GM12878 (cell line): ENCODE measurements around the gene ATXN7L3B. TPM values are rescaled to one million over a fixed set of nuclear protein-coding genes. Genes with fewer than 3 reads are reported as not detected.

Source experiments
- ATAC-seq: fragments of 200-7000 bp; cut with Tn5 transposase; 3 replicates; pipeline ENCODE4 v1.9.1; 2020; ENCODE audit warnings: mild to moderate bottlenecking, moderate library complexity
- BruUV-seq: library from RNA; stranded (reverse); fragments of 400-500 nt; replicated peaks from 2 replicates; lab custom pipeline; 2021; lab: Mats Ljungman, UMichigan
- CTCF ChIA-PET: fragments of 300-600 bp; sonication (Branson Sonifier 250); formaldehyde crosslinking; extraction: SDS; loops from one replicate; lab custom pipeline; 2021; ENCODE audit warnings: inconsistent platforms; lab: Yijun Ruan, JAX
- POLR2A ChIA-PET: fragments of 350-600 bp; formaldehyde crosslinking; extraction: SDS; loops from one replicate; lab custom pipeline; 2021; ENCODE audit warnings: inconsistent platforms; lab: Charles Lee
- RAD21 ChIA-PET: fragments of 300-600 bp; sonication (Branson Sonifier 250); formaldehyde crosslinking; loops from one replicate; lab custom pipeline; 2023; ENCODE audit warnings: antibody characterized with exemption; ENCODE audit not compliant: unreplicated experiment; lab: Charles Lee
- SMC1A ChIA-PET: fragments of 300-600 bp; sonication (Branson Sonifier 250); formaldehyde crosslinking; loops from one replicate; lab custom pipeline; 2023; ENCODE audit not compliant: unreplicated experiment, uncharacterized antibody; lab: Charles Lee
- DNase-seq: peaks from one replicate; pipeline ENCODE4 v3.0.0-alpha.2; 2011; ENCODE audit warnings: low read depth, low spot score
- FAIRE-seq: peaks from 3 replicates; lab custom pipeline; 2011; peaks lifted over from hg19 to GRCh38; lab: Jason Lieb, UNC
- H2AFZ ChIP-seq: 2 replicates; pipeline ENCODE4 v1.6.0; 2011; ENCODE audit warnings: low read depth, low read length, control low read depth; ENCODE audit not compliant: control insufficient read depth
- H3K27ac ChIP-seq: 2 replicates; pipeline ENCODE4 v1.5.1; 2011; ENCODE audit warnings: control low read depth; ENCODE audit not compliant: control insufficient read depth, insufficient read depth
- H3K27me3 ChIP-seq, 2 experiments: replicated peaks in 1 of 2; 2 replicates each; pipeline versions ENCODE4 v1.6.0 to v1.6.1; 2011; ENCODE audit warnings: low read length in 1 of 2; ENCODE audit not compliant: control insufficient read depth in 2 of 2, insufficient read depth in 2 of 2
- H3K36me3 ChIP-seq, 2 experiments: 2 replicates each; pipeline ENCODE4 v1.5.1; 2011; ENCODE audit warnings: low read length in 1 of 2; ENCODE audit not compliant: control insufficient read depth in 2 of 2, insufficient read depth in 2 of 2
- H3K4me1 ChIP-seq: 2 replicates; pipeline ENCODE4 v1.6.1; 2011; ENCODE audit warnings: mild to moderate bottlenecking, low read length, moderate library complexity, mixed read lengths; ENCODE audit not compliant: control insufficient read depth, insufficient read depth
- H3K4me2 ChIP-seq: 2 replicates; pipeline ENCODE4 v1.6.0; 2011; ENCODE audit warnings: control low read depth; ENCODE audit not compliant: control insufficient read depth, insufficient read depth
- H3K4me3 ChIP-seq: fragments of 200-600 bp; sonication (generic); 2 replicates; pipeline ENCODE4 v1.5.1; 2016
- H3K79me2 ChIP-seq: 2 replicates; pipeline ENCODE4 v1.6.0; 2011; ENCODE audit warnings: low read length; ENCODE audit not compliant: control insufficient read depth, insufficient read depth
- H3K9ac ChIP-seq: 2 replicates; pipeline ENCODE4 v1.8.0; 2011; ENCODE audit warnings: low read length, control low read depth, mixed read lengths; ENCODE audit not compliant: control insufficient read depth, insufficient read depth
- H3K9me3 ChIP-seq: replicated peaks from 3 replicates; pipeline ENCODE4 v1.5.1; 2011; ENCODE audit warnings: mild to moderate bottlenecking, low read length; ENCODE audit not compliant: control insufficient read depth, insufficient read depth
- H4K20me1 ChIP-seq: 2 replicates; pipeline ENCODE4 v1.6.0; 2011; ENCODE audit not compliant: control insufficient read depth, insufficient read depth
- BCL3 ChIP-seq: IDR thresholded peaks from 2 replicates; pipeline ENCODE4 v1.6.1; 2011; ENCODE audit warnings: borderline replicate concordance, low read depth, mild to moderate bottlenecking, moderate library complexity, low read length; ENCODE audit not compliant: insufficient read depth, poor library complexity, severe bottlenecking
- CEBPB ChIP-seq, 2 experiments: fragments of 150-350 bp in 1 of 2; IDR thresholded peaks; 2 replicates each; pipeline ENCODE4 v1.6.1; 2012 to 2014; ENCODE audit warnings: low read depth in 2 of 2, low read length in 2 of 2, borderline replicate concordance in 1 of 2, inconsistent platforms in 1 of 2
- E2F4 ChIP-seq: IDR thresholded peaks from 2 replicates; pipeline ENCODE4 v1.6.1; 2012; ENCODE audit warnings: low read depth, low read length, improper control_type of control experiment
- E4F1 ChIP-seq: fragments of 450-650 bp; IDR thresholded peaks from 2 replicates; pipeline ENCODE4 v1.6.1; 2018; ENCODE audit warnings: borderline replicate concordance, mild to moderate bottlenecking; ENCODE audit not compliant: partially characterized antibody
- GATAD2B ChIP-seq: fragments of 450-650 bp; conservative IDR thresholded peaks from 2 replicates; pipeline ENCODE4 v1.6.1; 2017; ENCODE audit warnings: low read depth, mild to moderate bottlenecking, moderate library complexity
- HDAC2 ChIP-seq: fragments of 200-600 bp; sonication (generic); IDR thresholded peaks from 2 replicates; pipeline ENCODE4 v1.6.1; 2017
- IRF4 ChIP-seq: IDR thresholded peaks from 2 replicates; pipeline ENCODE4 v1.6.1; 2011; ENCODE audit warnings: low read depth, low read length
- KLF5 ChIP-seq: fragments of 450-650 bp; IDR thresholded peaks from 2 replicates; pipeline ENCODE4 v1.6.1; 2014; ENCODE audit warnings: mild to moderate bottlenecking; ENCODE audit not compliant: partially characterized antibody
- NFYB ChIP-seq: IDR thresholded peaks from 2 replicates; pipeline ENCODE4 v1.6.1; 2011; ENCODE audit warnings: low read depth, mild to moderate bottlenecking, low read length, improper control_type of control experiment, moderate library complexity; ENCODE audit not compliant: insufficient read depth
- PAX8 ChIP-seq: fragments of 450-650 bp; IDR thresholded peaks from 2 replicates; pipeline ENCODE4 v1.6.1; 2017; ENCODE audit warnings: mild to moderate bottlenecking, moderate library complexity
- RAD21 ChIP-seq: IDR thresholded peaks from 2 replicates; pipeline ENCODE4 v1.6.1; 2011; ENCODE audit warnings: mild to moderate bottlenecking, low read depth, low read length, moderate library complexity; ENCODE audit not compliant: insufficient read depth
- SMAD1 ChIP-seq: fragments of 450-650 bp; IDR thresholded peaks from 2 replicates; pipeline ENCODE4 v1.6.1; 2018; ENCODE audit warnings: mild to moderate bottlenecking, low read depth; ENCODE audit not compliant: partially characterized antibody
- SUPT20H ChIP-seq: IDR thresholded peaks from 2 replicates; pipeline ENCODE4 v1.6.1; 2011; ENCODE audit warnings: low read depth, mild to moderate bottlenecking, low read length, moderate library complexity, borderline replicate concordance; ENCODE audit not compliant: control insufficient read depth
- ZNF217 ChIP-seq: fragments of 450-650 bp; IDR thresholded peaks from 2 replicates; pipeline ENCODE4 v1.6.1; 2017; ENCODE audit warnings: antibody characterized with exemption, mild to moderate bottlenecking
- WGBS: methylation state at CpG from one replicate; pipeline ENCODE4 v1.1.6; 2016; ENCODE audit warnings: low lambda C conversion rate; ENCODE audit not compliant: insufficient replicate concordance, insufficient coverage; ENCODE audit errors: missing lambda C conversion rate; 5-methylcytosine and 5-hydroxymethylcytosine counted together
- in situ Hi-C: fragments of 300-500 bp; cut with MboI; formaldehyde crosslinking; loops from 9 replicates; pipeline ENCODE4 v1.14.3; 2018; ENCODE audit warnings: mixed read lengths
- intact Hi-C: fragments of 100-400 bp; cut with micrococcal nuclease; formaldehyde crosslinking; loops from one replicate; pipeline ENCODE4 v1.14.2; 2022; ENCODE audit not compliant: unreplicated experiment
- polyA plus RNA-seq, 11 experiments: library from polyadenylated mRNA; depleted of rRNA in 4 of 11; unstranded in 6 of 11; stranded (reverse) in 5 of 11; fragments of >200 nt; fragmentation: Nextera tagmentation in 4 of 11; fragmentation: Illumina TruSeq in 1 of 11; extraction: Ambion mirVana in 4 of 11; extraction: Trizol in 1 of 11; gene quantifications; 1 replicate in 1 of 11; 2 replicates in 10 of 11; pipeline versions ENCODE4 v1.2.1 to v1.2.3, GENCODE V29; 2011 to 2016; ENCODE audit warnings: inconsistent platforms in 2 of 11, missing spikeins in 2 of 11, low read depth in 1 of 11
- total RNA-seq, 4 experiments: library from RNA; depleted of rRNA in 3 of 4; stranded (reverse); fragments of >200 nt in 3 of 4; fragmentation: Illumina TruSeq in 1 of 4; extraction: Trizol in 1 of 4; gene quantifications; 2 replicates each; pipeline versions ENCODE4 v1.2.1 to v1.2.3, GENCODE V29; 2013 to 2021

Gene ATXN7L3B
- total and polyA plus RNA-seq, 10 of the 15 experiments (the other 5 are each of a cell fraction or from before 2014, with no cell fraction given) = 6.3 to 36.1 (median 21.7) TPM

GRCh38 chr12:74559728-74560127 lies 22.1 kb downstream of the ATXN7L3B start:
- Histone ChIP-seq H3K27me3 (no peaks in the 10 kb centered on the region), H4K20me1 (no peaks in the 10 kb centered on the region), H3K9me3 (no peaks in the 10 kb centered on the region), H3K4me2 (no peak overlapping the region), H3K4me1 (no peaks in the 10 kb centered on the region), H3K9ac (no peak overlapping the region), H3K79me2 (no peaks in the 10 kb centered on the region), H3K4me3 (no peak overlapping the region)
- 0% methylated on average over 2 of the region's 2 CpGs for WGBS
- ChIA-PET RAD21 (no interaction called here), CTCF (no interaction called here), POLR2A (no interaction called here), SMC1A (no interaction called here)
- in situ Hi-C loops (no loop called here), intact Hi-C loops (no loop called here)
- ATAC-seq (no peak), DNase-seq (no peak), FAIRE-seq (no peak)
- no TSS peak for BruUV-seq
- TF ChIP-seq E2F4 = no peak
- TF ChIP-seq ZNF217 = no peak
- TF ChIP-seq IRF4 = no peak
- TF ChIP-seq, all 136 proteins: peak for 0
- no peaks in the 10 kb centered on the region for H3K36me3 ChIP-seq
- no peak overlapping the region for H3K27ac ChIP-seq
- H2AFZ ChIP-seq = no peak overlapping the region

- Histone ChIP-seq H3K9me3 (no peaks in the 10 kb centered on the region), H3K4me2 (no peak overlapping the region), H3K36me3 (no peaks in the 10 kb centered on the region), H3K4me3 (no peak overlapping the region), H3K27me3 (no peaks in the 10 kb centered on the region), H3K9ac (no peak overlapping the region), H4K20me1 (no peaks in the 10 kb centered on the region), H3K79me2 (no peaks in the 10 kb centered on the region), H3K4me1 (no peaks in the 10 kb centered on the region), H2AFZ (no peak overlapping the region), H3K27ac (no peak overlapping the region)
- in situ Hi-C loops (no loop called here), intact Hi-C loops (no loop called here)
- FAIRE-seq (no peak), ATAC-seq (no peak), DNase-seq (no peak)
- CTCF ChIA-PET = no interaction called here
- POLR2A ChIA-PET = no interaction called here
- SMC1A ChIA-PET = interaction anchor here (0.9 kb wide), 1 partner anchor 21 kb away, joined by 3 read pairs; no protein-coding TSS in a partner anchor
- RAD21 ChIA-PET = no interaction called here
- no TSS peak for BruUV-seq
- no peak for TF ChIP-seq RAD21
- TF ChIP-seq KLF5 = no peak
- no peak for TF ChIP-seq CEBPB (IDR thresholded peaks at IDR 0.05; ENCODE audit: borderline replicate concordance in 1 of 2, low read depth in 2 of 2, low read length in 2 of 2)
- no peak for TF ChIP-seq HDAC2
- TF ChIP-seq SUPT20H = no peak
- no peak for TF ChIP-seq GATAD2B
- TF ChIP-seq NFYB = no peak
- no peak for TF ChIP-seq SMAD1
- TF ChIP-seq BCL3 = no peak
- no peak for TF ChIP-seq E4F1
- no peak for TF ChIP-seq PAX8
Observed at GRCh38 chr12:74563927-74564326, 26.3 kb downstream of the ATXN7L3B start.
